OCI-LY1 (cell line): ENCODE data around the gene R3HDM1.

Experiments
- EZH2 ChIP-seq: fragments of 200-600 bp; sonication (generic), shearing (Covaris generic); IDR thresholded peaks from 2 replicates; pipeline ENCODE4 v1.8.0; 2017; ENCODE audit warnings: borderline replicate concordance, mixed run types, mild to moderate bottlenecking, antibody characterized with exemption, low read length, moderate library complexity, mixed read lengths
- TF ChIP-seq, protein P1 (sequence below): fragments of 200-600 bp; sonication (generic), shearing (Covaris generic); IDR thresholded peaks from 2 replicates; pipeline ENCODE4 v1.5.1; 2017; ENCODE audit warnings: mild to moderate bottlenecking, antibody characterized with exemption, low read length, moderate library complexity, mixed read lengths

DNA sequence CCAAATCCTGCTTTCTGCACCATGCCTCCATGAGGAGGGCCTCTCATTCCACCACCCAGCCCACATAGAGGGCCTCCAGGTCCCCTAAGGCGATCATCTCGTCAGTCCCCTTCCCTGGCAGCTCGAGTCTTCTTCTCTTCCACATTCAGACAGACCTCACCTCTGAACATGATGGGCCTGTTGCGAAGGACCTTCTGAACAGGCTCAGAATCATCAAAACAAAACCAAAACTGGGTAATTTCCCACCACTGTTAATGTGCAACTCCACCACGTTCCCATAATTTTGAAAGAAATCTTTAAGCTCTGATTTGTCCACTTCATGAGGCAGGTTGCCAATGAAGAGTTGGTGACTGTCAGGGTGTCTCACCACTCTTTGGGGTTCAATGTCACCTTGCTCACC is 20.7 kb upstream of the R3HDM1 start:
- TF ChIP-seq, protein P1, sequence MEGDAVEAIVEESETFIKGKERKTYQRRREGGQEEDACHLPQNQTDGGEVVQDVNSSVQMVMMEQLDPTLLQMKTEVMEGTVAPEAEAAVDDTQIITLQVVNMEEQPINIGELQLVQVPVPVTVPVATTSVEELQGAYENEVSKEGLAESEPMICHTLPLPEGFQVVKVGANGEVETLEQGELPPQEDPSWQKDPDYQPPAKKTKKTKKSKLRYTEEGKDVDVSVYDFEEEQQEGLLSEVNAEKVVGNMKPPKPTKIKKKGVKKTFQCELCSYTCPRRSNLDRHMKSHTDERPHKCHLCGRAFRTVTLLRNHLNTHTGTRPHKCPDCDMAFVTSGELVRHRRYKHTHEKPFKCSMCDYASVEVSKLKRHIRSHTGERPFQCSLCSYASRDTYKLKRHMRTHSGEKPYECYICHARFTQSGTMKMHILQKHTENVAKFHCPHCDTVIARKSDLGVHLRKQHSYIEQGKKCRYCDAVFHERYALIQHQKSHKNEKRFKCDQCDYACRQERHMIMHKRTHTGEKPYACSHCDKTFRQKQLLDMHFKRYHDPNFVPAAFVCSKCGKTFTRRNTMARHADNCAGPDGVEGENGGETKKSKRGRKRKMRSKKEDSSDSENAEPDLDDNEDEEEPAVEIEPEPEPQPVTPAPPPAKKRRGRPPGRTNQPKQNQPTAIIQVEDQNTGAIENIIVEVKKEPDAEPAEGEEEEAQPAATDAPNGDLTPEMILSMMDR = no peak
- no peak for TF ChIP-seq EZH2
